Brain pericyte (primary cell): ENCODE data around the gene CCR3.

Experiments used
- DNase-seq: peaks from one replicate; pipeline ENCODE4 v3.0.0-alpha.2; 2012; ENCODE audit warnings: low read depth, low spot score

The CCR3 gene

DNA sequence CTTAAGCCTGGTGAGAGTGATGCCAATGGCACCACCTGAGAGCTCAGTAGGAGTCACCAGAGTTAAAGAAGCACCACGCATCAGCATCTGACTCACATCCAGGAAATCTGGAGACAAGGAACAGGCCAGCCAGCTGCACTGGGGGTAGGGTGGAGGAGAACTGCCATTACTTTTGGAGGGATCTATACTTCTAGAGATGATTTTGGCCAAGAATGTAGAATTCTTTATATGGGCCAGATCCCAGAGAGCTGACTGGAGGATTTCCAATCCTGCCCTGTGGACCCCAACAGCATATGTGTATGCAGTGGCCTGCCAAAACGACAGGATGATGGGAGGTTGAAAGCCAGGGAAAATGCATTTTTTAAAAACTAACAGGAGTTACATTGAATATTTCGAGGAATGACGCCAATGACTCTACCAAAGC is 29.8 kb downstream of the CCR3 start:
- DNase-seq: no peak

GRCh38 chr3:46276497-46277099 is 34.3 kb downstream of the CCR3 start:
- DNase-seq: no peak

DNA sequence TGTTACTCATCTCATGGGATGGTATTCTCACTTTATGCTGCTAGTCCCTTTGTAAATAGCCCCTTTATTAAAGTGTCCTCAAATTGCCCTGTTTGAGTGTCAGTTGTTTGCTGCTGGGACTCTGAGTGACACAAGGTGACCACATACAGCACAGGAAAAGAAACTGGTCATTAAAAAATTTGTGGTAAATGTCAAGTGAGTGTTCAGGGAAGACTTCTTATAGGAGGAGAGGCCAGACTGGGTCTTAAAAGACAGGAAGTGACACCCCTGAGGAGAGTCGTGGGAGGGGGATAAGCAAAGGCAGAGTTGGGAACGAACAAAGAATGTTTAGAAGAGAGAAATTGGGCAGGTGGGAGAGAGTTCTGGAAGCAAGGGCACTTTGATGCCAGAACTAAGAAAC is 35.2 kb downstream of the CCR3 start:
- no peak for DNase-seq

- no peak for DNase-seq
Measured at GRCh38 chr3:46278816-46279672, 36.8 kb downstream of the CCR3 start.

- no peak for DNase-seq
Measured at GRCh38 chr3:46280105-46280797, 38.0 kb downstream of the CCR3 start.

GRCh38 chr3:46281551-46281950 is 39.3 kb downstream of the CCR3 start:
- no peak for DNase-seq

DNA sequence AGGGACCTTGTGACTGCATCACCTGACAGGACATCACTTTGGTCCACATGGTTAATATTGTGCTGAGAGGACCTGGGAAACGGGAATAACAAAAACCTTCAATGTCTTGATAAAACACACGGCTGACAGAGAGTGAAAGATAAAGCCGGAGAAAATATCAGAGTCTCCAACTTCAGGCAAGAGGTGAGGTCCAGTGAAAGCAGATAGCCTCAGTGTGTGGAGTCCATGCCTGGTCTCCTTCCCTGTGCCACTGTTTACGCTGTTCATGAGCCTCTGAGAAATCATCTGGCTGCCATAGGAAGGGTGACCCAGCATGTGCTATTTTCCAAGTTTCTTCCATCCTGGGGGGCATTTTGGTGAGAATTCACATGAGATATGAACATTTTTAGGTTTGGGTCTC is 39.8 kb downstream of the CCR3 start:
- no peak for DNase-seq

GRCh38 chr3:46282696-46283095 is 40.4 kb downstream of the CCR3 start:
- DNase-seq: no peak

- no peak for DNase-seq
Measured at GRCh38 chr3:46283881-46284450, 41.7 kb downstream of the CCR3 start.

- no peak for DNase-seq
Measured at GRCh38 chr3:46284981-46285683, 42.9 kb downstream of the CCR3 start.

GRCh38 chr3:46285931-46286619 is 43.8 kb downstream of the CCR3 start:
- DNase-seq: no peak

GRCh38 chr3:46286947-46287565 is 44.8 kb downstream of the CCR3 start:
- no peak for DNase-seq

DNA sequence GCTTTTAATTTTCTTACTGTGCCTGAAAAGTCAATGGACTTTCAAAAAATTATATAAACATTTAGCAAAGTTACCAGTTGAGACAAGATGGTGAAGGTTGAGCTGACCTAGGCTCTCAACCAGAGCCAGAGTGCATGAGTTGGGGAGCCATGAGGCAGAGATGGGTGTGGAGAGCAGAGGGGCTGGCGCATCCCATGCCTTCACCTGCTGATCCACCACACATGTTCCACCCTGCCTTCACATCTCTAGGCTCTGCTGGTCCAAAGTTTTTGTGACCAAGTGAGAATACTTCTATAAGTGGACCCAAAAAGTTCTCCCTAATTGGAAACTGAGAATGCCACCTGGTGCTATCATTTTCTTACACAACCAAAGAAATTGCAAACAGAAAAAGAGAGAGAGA is 47.3 kb downstream of the CCR3 start:
- DNase-seq: no peak

- no peak for DNase-seq
Measured at GRCh38 chr3:46289966-46290365, 47.7 kb downstream of the CCR3 start.

- no peak for DNase-seq
Measured at GRCh38 chr3:46291046-46291445, 48.8 kb downstream of the CCR3 start.

GRCh38 chr3:46293035-46293724 is 50.9 kb downstream of the CCR3 start:
- no peak for DNase-seq

- no peak for DNase-seq
Measured at GRCh38 chr3:46293991-46294833, 52.0 kb downstream of the CCR3 start.

GRCh38 chr3:46296826-46297225 is 54.6 kb downstream of the CCR3 start:
- no peak for DNase-seq
